ENCODE results near the gene CASP10.
A peak's percentile ranks its signal among the peaks of the same experiment; 100 is the strongest.
"Not testable (repeated sequence)": the region's sequence is repeated elsewhere in the genome, so short reads cannot be mapped to it uniquely, and the experiment has no call there.

The CASP10 gene

DNA sequence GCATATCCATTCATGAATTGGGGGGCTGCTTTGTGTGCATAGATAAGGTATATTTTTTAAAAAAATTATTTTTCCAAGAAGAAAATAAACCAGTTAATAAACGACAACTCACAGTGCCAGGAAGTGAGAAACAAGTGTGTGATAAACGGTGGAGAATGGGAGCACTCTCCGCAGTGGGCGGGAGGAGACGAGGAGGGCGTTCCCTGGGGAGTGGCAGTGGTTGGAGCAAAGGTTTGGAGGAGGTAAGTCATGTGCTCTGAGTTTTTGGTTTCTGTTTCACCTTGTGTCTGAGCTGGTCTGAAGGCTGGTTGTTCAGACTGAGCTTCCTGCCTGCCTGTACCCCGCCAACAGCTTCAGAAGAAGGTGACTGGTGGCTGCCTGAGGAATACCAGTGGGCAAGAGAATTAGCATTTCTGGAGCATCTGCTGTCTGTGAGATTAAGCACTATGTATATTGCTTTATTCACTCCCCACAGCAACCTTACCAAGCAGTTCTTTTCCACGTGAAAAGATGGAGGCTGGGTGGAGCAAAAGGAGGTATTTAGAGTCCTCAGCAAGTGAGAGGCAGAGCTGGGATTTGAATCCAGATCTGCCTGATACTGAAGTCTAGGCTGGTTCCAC lies 50.4 kb downstream of the CASP10 start:
- DNase-seq (ENCODE audit: low read depth): peak; percentile 72

DNA sequence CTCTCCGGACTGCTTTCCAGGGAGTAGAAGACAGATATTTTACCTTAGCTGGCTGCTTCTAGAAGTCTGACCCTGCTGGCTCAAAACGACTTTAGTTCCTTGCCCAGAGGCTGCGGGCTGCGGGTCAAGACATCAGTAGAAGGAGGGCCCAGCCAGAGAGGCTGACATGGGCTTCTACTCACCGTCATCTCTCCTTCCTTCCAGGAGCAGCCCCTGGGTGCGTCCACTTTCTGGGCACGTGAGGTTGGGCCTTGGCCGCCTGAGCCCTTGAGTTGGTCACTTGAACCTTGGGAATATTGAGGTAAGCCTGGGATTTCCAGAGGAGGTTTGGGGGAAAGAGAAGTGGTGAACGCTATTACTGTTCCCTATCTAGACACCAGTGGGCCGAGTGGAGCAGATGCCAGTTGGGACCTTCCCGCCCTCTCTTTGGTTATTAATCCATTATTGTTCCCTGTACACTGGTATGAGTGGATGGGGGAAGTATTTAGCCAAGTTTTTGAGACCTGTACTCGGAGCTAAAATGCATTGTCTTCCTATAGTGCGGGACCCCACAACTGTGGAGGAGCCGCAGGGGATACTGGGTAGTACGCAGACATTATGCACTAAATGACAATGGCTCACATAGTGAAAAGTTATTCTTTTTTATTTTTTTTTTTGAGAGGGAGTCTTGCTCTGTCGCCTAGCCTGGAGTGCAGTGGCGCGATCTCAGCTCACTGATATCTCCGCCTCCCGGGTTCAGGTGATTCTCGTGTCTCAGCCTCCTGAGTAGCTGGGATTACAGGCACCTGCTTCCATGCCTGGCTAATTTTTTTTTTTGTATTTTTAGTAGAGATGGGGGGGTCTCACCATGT lies 51.1 kb downstream of the CASP10 start:
- no peak for DNase-seq (ENCODE audit: low read depth)

DNA sequence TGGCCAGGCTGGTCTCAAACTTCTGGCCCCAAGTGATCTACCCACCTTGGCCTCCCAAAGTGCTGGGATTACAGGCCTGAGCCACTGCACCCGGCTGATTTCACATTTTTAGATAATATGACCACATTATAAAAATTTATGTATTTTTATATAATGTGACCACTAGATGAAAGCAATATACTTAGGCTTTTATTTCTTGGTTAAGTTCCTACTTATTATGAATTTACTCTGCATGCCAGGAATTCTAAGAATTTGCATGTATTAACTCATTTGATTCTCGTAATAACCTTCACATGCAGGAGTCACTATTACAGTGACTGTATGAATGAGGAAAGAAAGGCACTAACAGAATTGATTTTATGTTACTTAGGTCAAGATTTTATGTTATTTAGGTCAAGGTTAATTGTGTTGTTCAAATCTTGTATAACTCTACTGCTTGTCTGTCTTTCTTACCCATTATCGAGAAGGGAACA lies 51.8 kb downstream of the CASP10 start:
- no peak for DNase-seq (ENCODE audit: low read depth)

DNA sequence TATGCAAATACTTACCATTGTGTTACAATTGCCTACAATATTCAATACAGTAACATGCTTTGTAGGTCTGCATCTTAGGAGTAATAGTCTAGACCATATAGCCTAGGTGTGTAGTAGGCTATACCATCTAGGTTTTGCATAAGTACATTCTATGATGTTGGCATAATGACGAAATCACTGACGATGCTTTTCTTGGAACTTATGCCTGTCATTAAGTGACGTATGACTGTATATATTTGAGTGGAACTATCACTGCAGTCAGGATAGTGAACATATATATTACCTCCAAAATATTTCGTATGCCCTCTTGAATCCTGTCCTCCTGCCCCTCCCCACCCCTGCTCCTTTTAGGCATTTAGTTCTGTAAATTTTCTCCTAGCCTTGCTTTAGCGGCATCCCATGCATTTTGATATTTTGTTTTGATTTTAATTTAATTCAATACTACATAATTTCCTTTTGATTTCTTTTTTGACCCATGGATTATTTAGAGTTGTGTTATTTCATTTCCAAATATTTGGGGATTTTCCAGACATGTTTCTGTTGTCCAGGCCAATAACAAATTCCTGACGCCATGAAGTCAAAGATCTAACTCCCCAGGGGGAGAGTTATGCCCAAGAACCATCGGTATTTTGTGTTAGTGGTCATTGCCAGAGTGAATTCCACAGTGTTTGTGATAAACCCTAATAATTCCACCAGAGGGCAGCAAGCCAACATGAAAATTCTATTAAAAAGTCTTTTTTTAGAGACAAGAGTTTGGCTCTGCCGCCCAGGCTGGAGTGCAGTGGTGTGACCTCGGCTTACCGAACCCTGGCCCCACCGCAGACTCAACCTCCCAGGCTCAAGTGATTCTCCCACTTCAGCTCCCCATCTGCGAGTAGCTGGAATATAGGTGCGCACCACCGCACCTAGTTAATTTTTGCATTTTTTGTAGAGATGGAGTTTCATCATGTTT lies 53.2 kb downstream of the CASP10 start:
- no peak for DNase-seq (ENCODE audit: low read depth)

DNA sequence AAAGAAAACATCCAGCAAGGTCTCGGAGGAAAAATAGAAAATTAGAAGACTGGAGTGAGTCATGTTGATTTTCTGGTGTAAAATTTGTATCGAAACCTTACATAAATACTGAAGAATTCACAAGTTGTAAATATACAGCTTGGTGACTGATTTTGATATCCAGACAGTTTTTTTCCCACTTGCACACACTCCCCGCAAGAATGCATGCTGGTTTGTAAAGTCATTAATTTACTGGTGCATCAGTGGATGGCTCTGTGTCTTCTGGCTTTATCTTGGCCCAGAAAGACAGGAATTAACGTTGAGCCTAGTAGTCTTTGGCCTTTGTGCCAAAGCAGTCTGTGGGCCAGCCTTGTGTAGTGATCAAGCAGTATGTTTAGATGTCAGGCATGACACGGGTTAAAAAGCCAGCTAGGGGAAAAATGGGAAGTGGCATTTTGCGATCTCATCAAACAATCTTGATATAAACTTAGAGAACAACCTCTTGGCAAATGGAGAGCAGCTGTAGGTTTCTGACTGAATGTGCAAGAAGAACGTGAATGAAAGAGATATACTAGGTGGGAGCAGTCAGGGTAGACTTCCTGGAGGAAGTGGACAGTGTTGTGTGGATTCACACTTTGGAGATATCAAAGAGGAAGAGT lies 54.7 kb downstream of the CASP10 start:
- DNase-seq (ENCODE audit: low read depth): no peak

DNA sequence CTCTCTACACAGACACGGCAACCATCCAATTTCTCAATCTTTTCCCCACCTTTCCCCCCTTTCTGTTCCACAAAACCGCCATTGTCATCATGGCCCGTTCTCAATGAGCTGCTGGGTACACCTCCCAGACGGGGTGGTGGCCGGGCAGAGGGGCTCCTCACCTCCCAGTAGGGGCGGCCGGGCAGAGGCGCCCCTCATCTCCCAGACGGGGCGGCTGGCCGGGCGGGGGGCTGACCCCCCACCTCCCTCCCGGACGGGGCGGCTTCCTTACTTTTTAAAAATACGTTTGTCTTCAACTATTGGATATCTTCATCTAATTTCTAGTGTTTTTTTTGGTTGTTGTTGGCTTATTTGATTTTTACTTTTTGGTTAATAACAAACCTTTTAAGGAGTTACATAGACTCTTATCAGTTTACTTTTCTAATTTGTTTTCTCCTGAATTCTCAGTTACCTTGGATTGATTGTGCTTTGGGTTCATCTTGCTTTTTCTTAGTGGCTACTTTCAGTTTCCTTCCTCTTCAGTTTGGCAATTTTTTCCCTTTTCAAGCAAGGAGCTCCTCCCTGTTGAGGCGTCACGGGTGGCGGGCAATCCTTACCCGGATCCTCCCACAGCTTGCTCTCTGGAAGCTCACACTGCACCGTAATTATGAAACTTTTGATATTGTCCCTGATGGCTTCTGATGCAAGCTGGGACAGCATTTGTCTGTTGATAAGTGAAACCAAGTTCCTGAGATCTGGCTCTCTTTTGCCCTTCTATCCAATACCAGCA lies 56.4 kb downstream of the CASP10 start:
- not testable (repeated sequence) for DNase-seq (ENCODE audit: low read depth)

DNA sequence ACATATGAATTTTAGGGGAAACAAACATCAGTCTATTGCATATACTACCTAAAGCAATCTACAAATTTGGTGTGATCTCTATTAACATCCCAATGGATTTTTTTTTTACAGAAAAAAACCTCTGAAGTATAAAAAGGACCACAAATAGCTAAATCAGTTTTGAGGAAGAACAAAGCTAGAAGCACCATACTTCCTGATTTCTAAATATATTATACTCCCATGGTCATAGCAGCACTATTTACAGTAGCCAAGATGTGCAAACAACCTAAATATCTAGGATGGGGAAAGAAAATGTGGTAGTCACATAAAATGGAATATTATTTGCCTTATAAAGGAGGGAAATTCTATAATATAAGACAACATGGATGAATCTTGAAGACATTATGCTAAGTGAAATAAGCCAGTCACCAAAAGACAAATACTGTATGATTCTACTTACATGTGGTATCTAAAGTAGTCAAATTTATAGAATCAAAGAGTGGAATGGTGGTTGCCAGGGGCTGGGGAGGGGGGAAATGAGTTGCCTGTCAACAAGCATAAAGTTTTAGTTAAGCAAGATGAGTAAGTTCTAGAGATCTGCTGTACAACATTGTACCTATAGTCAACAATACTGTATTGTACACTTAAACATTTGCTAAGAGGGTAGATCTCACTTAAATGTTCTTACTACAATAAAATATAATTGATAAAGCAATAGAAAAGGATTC lies 59.8 kb downstream of the CASP10 start:
- no peak for DNase-seq (ENCODE audit: low read depth)

DNA sequence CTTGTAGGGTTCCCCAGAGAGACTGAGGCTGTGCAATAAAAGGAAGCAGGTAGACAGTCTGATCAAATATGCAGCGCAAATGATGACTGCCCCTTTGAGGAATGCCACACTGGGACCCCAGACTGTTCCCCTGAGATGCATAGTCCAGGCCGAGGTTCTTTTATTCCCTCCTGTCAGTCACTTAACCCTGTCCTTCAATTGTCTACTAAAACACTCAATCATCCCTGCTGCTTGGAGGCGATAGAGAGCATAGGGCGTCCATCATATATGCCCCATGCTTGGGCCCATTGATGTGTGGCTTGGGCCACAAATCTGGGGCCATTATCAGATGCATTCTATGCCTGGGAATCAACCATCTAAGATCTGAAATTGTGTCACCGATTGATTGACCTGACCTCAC lies 61.9 kb downstream of the CASP10 start:
- DNase-seq (ENCODE audit: low read depth): no peak

DNA sequence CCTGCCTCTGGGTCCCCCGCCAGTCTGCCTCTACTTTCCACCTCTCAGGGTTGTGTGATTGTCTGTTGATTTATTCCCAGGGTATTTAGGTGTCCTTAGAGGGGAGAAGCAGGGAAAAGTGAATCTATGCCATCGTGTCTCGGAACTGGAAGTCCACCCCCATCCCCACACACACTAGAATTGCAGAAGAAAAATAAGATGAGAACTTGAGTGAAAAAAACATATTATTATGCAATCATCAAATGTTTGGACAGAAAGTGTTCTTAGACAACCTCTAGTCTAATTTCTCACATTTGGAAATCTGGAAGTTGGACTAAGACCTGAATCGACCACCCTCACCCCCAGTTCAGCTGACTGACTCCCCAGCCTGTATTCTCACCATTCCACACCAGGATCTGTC lies 63.3 kb downstream of the CASP10 start:
- DNase-seq (ENCODE audit: low read depth): no peak

DNA sequence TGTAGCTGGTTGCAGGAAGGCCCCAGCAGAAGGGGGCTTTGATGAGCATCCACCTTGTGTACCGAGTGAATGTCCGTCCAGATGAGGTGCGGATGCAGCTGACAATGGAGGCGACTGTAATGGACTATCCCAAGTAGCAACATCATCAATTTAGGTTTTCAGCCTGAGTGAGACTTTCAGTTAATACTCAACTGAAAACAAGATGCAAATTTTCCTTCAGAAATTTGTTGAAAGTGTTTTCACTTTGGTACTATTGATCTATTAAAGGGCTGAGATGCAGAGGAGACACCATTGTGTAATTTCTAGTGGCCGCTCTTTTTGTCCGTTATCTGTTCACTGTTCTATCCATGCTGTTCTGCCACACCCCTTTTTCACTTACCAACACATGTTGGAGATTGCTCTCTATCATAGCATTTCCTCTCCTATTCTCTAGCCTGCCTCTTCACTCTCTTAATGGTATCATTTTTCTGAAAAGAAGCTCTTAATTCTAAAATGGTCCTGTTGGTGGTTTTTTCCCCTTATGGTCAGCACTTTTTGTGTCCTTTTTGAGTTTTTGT lies 65.4 kb downstream of the CASP10 start:
- no peak for DNase-seq (ENCODE audit: low read depth)

DNA sequence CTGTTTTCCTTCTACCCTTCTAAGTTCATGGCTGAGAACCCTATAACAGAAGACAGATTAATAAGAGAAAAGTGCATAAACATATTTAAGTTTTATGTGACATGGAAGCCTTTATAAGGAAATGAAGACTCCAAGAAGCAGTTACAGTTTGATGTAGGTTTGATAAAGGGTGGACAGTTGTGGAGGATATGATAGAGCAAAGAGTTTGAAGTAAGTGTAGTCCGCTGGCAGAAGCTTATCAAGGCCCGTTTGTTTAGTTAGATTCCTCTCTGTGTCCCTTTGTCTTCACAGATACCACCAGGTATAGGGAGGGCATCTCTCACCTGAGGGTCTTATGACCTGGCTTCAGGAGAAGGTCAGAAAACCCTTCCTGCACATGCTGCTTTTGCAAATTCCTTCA lies 66.9 kb downstream of the CASP10 start:
- DNase-seq (ENCODE audit: low read depth): no peak

DNA sequence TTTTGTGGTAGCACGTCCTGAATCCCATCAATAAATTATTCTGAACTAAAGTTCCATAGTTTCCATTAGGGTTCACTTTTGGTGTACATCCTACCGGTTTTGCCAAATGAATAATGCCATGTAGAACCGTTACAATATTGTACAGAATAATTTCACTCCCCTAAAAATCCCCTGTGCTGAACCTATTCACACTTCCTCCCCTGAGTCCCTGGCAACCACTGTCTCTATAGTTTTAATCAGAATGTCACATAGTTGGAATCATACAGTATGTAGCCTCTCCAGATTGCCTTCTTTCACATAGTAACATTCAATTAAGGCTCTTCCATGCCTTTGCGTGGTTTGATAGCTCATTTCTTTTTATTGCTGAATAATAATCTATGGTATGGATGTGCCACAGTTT lies 67.8 kb downstream of the CASP10 start:
- no peak for DNase-seq (ENCODE audit: low read depth)

DNA sequence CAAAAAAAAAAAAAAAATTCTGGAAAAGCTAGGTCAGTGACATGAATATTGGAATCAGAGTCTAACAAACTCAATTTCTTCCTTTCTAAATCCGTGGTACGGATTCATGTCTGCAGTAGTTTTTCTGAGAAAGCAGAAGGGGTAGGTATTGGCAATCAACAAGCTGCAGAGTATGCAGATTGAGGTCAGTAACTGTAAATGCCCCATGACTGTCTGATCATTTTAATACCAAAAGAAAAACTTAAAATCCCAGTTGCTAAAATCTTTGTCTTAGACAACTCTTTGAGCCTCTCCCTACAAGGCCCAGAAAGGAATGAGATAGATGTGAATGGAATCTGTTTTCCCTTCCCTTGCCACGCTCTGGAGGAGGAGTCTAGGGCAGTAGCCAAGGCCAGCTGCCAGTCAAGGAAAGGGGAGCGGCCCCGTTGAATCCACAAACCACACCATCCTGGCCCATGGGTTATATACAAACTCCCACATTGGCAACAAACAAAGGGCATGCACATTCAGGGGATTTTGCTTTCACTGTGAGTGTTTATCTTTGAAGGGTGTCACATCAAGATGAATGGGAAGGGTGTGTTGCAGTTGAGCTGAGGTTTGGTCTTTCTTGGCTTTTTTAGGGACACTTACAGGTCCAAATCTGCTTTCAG lies 71.3 kb downstream of the CASP10 start:
- no peak for DNase-seq (ENCODE audit: low read depth)

DNA sequence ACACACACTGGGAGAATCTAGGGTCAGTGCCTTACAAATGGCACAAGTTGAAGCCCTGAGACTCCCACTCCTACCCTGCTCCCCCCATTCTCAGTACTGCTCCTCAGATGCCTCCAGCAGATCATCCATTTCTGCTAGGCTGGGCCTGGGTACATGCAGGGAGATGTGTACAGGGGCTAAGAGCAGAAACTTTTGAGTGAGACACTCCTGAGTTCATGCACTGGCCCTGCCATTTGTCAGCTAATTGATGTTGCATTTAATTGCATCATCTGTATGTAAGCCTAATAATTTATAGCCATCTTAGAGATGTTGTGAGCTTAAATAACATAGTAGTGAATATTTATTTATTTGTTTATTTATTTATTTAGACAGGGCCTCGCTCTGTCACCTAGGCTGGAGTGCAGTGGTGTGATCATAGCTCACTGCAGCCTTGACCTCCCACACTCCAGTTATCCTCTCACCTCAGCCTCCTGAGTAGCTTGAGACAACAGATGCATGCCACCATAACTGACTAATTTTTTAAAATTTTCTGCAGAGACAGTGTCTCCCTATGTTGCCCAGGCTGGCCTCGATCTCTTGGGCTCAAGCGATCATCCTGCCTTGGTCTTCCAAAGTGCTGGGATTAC lies 72.6 kb downstream of the CASP10 start:
- no peak for DNase-seq (ENCODE audit: low read depth)

DNA sequence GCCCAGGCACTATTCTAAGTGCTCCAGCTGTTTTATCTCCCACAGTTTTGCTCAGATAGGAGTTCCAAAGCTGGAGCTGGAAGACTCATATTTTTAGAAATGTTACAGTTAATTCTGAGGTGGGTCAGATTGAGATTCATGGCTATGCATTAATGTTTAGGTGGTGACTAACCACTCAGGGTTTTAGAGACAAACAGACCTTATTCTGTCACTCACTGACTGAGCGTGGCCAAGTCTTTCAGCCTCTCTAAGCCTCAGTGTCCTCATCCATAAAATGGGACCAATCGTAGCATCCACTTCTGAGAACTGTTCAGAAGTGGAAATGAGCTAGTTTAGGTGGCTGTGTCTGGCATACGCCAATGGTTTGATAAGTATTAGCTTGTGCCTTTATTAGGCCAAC lies 73.1 kb downstream of the CASP10 start:
- no peak for DNase-seq (ENCODE audit: low read depth)

DNA sequence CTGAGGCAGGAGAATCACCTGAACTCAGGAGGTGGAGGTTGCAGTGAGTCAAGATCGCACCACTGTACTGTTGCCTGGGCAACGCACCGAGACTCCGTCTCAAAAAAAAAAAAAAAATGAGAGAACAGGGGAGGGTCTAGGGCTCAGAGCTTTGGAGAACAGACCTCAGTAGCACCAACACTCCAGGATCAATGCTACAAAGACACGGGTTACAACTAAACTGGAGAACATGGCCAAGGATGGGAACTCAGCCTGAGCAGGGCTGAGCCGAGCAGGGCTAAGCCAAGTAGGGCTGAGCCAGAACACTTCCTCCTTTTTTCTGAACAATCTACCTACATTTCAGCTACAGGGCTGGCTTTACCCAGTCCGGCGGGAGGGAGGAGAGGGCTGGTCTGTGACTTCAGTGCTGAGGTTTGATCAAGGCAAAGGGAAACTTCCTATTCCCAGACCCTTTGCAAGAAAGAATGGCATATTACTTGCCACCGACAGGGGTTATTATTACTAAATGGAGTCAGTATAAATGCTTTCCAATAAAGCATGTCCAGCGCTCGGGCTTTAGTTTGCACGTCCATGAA lies 74.5 kb downstream of the CASP10 start:
- DNase-seq (ENCODE audit: low read depth): peak; percentile 37

DNA sequence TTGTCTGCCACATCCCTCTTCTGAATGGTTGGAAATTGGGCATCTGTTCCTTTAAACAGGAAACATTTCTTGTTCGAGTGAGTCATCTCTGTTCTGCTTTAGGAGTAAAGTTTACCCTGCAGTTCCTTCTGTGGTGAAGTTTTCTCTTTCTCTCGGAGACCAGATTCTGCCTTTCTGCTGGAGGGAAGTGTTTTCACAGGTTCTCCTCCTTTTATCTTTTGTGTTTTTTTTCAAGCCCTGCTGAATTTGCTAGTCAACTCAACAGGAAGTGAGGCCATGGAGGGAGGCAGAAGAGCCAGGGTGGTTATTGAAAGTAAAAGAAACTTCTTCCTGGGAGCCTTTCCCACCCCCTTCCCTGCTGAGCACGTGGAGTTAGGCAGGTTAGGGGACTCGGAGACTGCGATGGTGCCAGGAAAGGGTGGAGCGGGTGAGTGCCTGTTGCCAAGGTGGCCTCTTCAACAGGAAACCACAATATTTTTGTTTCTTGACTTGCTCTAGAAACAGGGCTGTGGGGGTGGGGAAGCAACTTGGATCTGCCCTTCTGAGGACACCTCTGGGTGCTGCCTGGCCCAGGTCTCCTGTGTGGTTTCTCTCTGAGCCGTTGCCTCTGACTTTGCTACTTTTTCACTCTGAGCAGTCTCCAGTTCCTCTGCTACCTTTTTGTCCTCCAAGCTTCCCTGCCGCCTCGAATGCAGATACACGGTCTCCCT lies 75.2 kb downstream of the CASP10 start:
- DNase-seq (ENCODE audit: low read depth): peak; percentile 89
